Stimulated activated CD8-positive, alpha-beta memory T cell treated with anti-CD3 and anti-CD28 coated beads, Interleukin-7, amount 100 ng/mL, for 48 hours (primary cell): ENCODE results near the gene TBC1D20.
"Not testable (repeated sequence)": the region's sequence is repeated elsewhere in the genome, so short reads cannot be mapped to it uniquely, and the experiment has no call there.

Experiments
- DNase-seq, 2 donors: peaks; one replicate each; pipeline ENCODE4 v3.0.0-alpha.2; 2020; ENCODE audit warnings: low read depth in 1 of 2; ENCODE audit errors: extremely low read depth in 1 of 2

Gene TBC1D20

GRCh38 chr20:402898-403581 lies 59.3 kb downstream of the TBC1D20 start:
- DNase-seq: no peak

- no peak for DNase-seq
Observed at GRCh38 chr20:402496-402885, 59.8 kb downstream of the TBC1D20 start.

GRCh38 chr20:401682-402495 lies 60.4 kb downstream of the TBC1D20 start:
- DNase-seq: no peak

GRCh38 chr20:400454-401275 lies 61.7 kb downstream of the TBC1D20 start:
- no peak for DNase-seq

GRCh38 chr20:400128-400453 lies 62.2 kb downstream of the TBC1D20 start:
- DNase-seq: no peak

DNA sequence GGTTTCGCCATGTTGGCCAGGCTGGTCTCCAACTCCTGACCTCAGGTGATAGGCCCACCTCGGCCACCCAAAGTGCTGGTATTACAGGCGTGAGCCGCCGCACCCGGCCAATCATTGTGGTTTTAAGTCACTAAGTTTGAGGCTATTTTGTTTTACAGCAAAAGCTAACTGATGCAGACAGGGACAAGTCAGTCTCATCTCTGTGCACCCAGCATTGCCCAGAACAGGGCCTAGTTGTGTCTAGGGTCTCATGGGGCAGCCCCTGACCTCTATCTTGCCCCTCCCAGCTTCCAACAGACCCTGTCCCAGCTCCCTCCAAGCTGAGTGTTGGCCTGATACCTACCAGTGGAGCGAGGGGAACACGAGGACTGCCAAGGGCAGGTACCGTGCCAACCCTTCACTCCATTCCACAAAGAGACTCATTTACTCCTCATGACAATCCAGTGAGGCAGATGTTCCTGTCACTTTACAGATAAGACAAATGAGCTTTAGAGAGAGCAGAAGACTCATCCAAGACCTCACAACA lies 63.1 kb downstream of the TBC1D20 start:
- DNase-seq: no peak

DNA sequence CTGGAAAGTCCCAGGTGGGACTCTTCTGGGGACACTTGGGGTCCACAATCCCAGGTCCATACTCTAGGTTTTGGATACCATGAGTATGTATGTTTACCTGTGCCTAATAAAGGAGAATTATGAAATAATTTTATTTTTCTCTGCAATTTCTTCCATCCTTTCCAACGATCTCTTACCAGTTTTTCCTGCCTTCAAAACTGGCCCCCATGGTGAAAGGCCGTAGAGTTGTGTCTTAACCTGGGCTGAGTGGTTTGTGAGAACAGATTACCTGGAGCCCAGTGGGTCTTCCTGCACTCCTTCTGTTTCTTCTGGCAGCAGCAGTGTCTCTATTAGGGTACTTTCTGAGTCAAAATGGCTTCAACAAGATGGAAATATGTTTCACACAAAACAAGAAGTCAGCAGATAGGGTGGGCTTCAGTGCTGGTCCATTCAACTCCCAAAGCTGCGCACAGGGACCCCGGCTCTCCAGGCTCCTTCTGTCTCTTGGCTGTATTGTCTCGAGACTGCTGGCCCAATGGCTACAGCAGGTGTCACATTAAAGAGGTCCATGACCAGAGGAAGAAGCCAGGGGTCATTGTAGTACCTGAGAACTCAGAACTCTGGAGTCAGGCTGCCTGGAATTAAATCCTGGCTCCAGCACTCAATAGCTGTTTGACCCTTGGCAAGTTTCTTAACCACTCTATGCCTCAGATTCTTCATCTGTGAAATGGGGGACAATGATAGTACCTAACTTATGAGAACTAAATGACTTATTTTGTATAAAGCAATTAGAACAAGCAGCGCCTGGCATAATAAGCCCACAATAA lies 64.7 kb downstream of the TBC1D20 start:
- no peak for DNase-seq

GRCh38 chr20:396619-397431 lies 65.5 kb downstream of the TBC1D20 start:
- no peak for DNase-seq

GRCh38 chr20:396252-396618 lies 66.1 kb downstream of the TBC1D20 start:
- DNase-seq: no peak

DNA sequence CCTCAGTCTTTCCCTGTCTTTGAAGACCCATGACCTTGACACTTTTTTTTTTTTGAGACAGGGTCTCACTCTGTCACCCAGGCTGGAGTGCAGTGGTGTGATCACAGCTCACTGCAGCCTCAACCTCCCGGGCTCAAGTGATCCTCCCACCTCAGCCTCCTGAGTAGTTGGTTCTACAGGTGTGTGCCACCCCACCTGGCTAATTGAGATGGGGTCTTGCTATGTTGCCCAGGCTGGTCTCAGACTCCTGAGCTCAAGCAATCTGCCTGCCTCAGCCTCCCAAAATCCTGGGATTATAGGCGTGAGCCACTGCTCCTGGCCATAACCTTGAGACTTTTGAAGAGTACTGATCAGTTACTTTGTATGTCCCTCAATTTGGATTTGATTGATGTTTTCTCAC lies 69.0 kb downstream of the TBC1D20 start:
- DNase-seq: not testable (repeated sequence)

GRCh38 chr20:391041-391711 lies 71.2 kb downstream of the TBC1D20 start:
- no peak for DNase-seq

DNA sequence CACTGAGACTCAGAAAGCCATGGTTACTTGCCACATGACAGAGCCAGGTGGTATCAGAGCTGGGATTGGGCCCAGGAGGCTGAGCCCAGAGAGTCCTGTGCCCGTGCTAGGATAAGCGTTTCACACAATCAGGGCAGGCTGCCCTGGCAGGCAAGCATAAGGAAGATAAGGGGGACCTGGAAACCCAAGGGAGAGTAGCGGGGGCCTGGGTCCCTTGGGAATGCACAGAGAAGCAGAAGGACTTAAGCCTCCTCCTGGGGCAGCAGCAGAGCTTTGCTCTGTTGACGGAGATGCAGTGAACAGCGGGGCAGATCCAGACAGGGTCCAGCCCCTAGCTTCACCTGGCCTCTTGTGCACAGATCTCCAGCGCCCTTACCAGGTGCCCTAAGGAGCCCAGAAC lies 73.1 kb downstream of the TBC1D20 start:
- no peak for DNase-seq

DNA sequence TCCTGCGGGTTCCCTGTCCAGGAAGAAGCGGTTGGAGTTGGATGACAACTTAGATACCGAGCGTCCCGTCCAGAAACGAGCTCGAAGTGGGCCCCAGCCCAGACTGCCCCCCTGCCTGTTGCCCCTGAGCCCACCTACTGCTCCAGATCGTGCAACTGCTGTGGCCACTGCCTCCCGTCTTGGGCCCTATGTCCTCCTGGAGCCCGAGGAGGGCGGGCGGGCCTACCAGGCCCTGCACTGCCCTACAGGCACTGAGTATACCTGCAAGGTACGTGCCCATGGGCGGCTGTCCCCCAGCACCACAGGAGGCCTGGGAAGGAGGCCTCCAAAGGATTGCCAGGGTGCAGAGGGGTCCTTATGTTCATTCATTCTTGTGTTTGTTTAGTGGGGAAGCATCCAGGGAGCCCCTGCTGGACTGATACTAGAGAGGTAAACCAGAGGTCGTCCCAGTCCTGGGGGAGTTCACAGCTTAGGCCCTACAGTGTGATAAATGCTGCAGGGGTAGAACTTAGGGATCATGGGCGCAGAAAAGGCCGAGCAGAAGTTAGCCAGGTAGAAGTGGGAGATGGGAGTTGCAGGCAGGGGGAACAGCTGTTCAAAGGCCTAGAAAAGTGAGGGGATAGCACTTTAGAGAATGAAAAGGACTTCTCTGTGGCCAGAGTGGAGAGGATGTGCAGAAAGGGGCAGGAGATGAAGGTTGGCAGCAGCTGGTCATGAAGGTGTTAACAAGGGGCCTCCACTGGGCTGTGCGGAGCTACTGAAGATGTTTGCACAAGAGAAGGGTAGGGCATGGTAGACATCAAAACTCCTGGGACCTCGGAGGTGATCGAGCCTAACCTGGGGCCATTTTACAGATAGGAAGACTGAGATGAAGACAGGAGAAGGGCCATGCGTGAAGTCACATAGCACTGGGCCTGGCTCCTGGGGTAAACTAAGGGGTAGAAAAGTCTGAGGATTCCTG lies 74.0 kb downstream of the TBC1D20 start:
- DNase-seq: no peak

DNA sequence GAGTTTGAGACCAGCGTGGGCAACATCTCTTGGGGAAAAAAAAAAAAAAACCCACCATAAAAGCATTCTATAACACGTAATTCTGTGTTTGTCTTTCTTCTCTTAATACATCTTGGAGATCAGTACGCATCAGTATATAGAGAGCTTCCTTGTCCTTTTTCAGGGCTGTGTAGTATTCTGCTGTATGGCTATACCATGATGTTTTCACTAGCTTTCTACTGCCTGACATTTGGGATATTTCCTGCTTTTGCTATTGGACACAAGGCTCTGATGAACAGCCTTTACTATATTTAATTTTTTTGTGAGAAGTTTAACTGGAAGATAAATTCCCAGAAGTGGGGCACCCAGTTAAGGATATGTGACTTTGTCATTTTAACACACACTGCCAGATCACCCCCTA lies 74.8 kb downstream of the TBC1D20 start:
- no peak for DNase-seq

DNA sequence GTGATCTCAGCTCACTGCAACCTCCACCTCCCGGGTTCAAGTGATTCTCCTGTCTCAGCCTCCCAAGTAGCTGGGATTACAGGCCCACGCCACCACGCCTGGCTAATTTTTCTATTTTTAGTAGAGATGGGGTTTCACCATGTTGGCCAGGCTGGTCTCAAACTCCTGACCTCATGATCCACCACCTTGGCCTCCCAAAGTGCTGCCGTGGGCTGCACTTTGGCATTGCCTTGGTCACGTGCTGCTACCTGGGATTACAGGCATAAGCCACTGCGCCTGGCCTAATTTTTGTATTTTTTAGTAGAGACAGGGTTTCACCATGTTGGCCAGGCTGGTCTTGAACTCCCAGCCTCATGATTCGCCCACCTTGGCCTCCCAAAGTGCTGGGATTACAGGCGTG lies 75.7 kb downstream of the TBC1D20 start:
- not testable (repeated sequence) for DNase-seq
